ENCODE measurements around the gene SRL. TPM values are rescaled to one million over a fixed set of nuclear protein-coding genes. Genes with fewer than 3 reads are reported as not detected.

SRL gene
- polyA plus RNA-seq, 1 of the 3 experiments (the other 2 are of a cell fraction) = not detected

- 96% methylated on average over 5 of the region's 5 CpGs for WGBS (ENCODE audit: low lambda C conversion rate)
- Histone ChIP-seq H3F3A (replicated peaks; ENCODE audit: insufficient read depth) (no peaks in the 10 kb centered on the region), H3K9me2 (no peaks in the 10 kb centered on the region), H3K4me3 (ENCODE audit: low read depth in 2 of 2, low read length in 1 of 2) (no peak overlapping the region), H3K9ac (no peak overlapping the region), H3K36me3 (replicated peaks in 1 of 2; ENCODE audit: control insufficient read depth in 1 of 2, insufficient read depth in 2 of 2, low read length in 1 of 2) (no peaks in the 10 kb centered on the region), H3K4me1 (ENCODE audit: control insufficient read depth in 1 of 2, insufficient read depth in 2 of 2, low read depth in 1 of 2, low read length in 1 of 2) (peaks cover 8 to 10% of the 10 kb centered on the region in 2 experiments; a peak in 2 of 4 replicates), H3K79me2 (ENCODE audit: insufficient read depth) (no peaks in the 10 kb centered on the region), H3K27ac (ENCODE audit: low read depth in 2 of 2, low read length in 1 of 2) (no peak overlapping the region), H3K27me3 (ENCODE audit: insufficient read depth) (no peaks in the 10 kb centered on the region), H2AFZ (ENCODE audit: low read depth) (no peak overlapping the region), H3K9me3 (no peaks in the 10 kb centered on the region), H4K20me1 (ENCODE audit: insufficient read depth) (no peaks in the 10 kb centered on the region), H3K4me2 (no peak overlapping the region)
- DNase-seq = no peak
- POLR2A ChIA-PET = no interaction called here
- no peak for TF ChIP-seq ELF1 (IDR thresholded peaks at IDR 0.05)
- CTCF ChIA-PET = interaction anchor here (1.6 to 2.1 kb wide), 2 partner anchors 17 to 37 kb away, joined by 6 read pairs; no protein-coding TSS in a partner anchor
These were observed 25.3 kb downstream of the SRL start for GRCh38 chr16:4216596-4216995.

GRCh38 chr16:4215106-4215505 lies 26.8 kb downstream of the SRL start:
- no peaks in the 10 kb centered on the region for H3F3A ChIP-seq (replicated peaks; ENCODE audit: insufficient read depth)
- no peak for TF ChIP-seq RCOR1 (IDR thresholded peaks at IDR 0.05; ENCODE audit: low read length)
- no peak for TF ChIP-seq GATA2 (CRISPR knock-in tag; IDR thresholded peaks at IDR 0.05)
- TF ChIP-seq POLR2AphosphoS5 (IDR thresholded peaks at IDR 0.05; ENCODE audit: low read depth, low read length) = no peak
- no peak for TF ChIP-seq EP300 (IDR thresholded peaks at IDR 0.05; ENCODE audit: borderline replicate concordance in 1 of 2, low read depth in 1 of 2, low read length in 1 of 2)
- no peak for TF ChIP-seq IRF3 (IDR thresholded peaks at IDR 0.05; ENCODE audit: low read depth, low read length)
- TF ChIP-seq TAF1 (IDR thresholded peaks at IDR 0.05; ENCODE audit: borderline replicate concordance, low read depth, low read length) = no peak
- TF ChIP-seq RFX5 (IDR thresholded peaks at IDR 0.05; ENCODE audit: low read length) = no peak
- POLR2A ChIA-PET = no interaction called here
- 92% methylated on average over 2 of the region's 2 CpGs for WGBS (ENCODE audit: low lambda C conversion rate)
- no peaks in the 10 kb centered on the region for H3K27me3 ChIP-seq (ENCODE audit: insufficient read depth)
- H3K9me3 ChIP-seq = no peaks in the 10 kb centered on the region
- no peak overlapping the region for H3K9ac ChIP-seq
- H3K4me3 ChIP-seq (ENCODE audit: low read depth in 2 of 2, low read length in 1 of 2) = no peak overlapping the region
- H3K27ac ChIP-seq (ENCODE audit: low read depth in 2 of 2, low read length in 1 of 2) = no peak overlapping the region
- H4K20me1 ChIP-seq (ENCODE audit: insufficient read depth) = no peaks in the 10 kb centered on the region
- no peaks in the 10 kb centered on the region for H3K36me3 ChIP-seq (replicated peaks in 1 of 2; ENCODE audit: control insufficient read depth in 1 of 2, insufficient read depth in 2 of 2, low read length in 1 of 2)
- H3K79me2 ChIP-seq (ENCODE audit: insufficient read depth) = no peaks in the 10 kb centered on the region
- no peak for DNase-seq
- no peak overlapping the region for H3K4me2 ChIP-seq
- H3K9me2 ChIP-seq = no peaks in the 10 kb centered on the region
- CTCF ChIA-PET = interaction anchor here (2.1 kb wide), 1 partner anchor 15 kb away, joined by 6 read pairs; no protein-coding TSS in a partner anchor
- no peak overlapping the region for H2AFZ ChIP-seq (ENCODE audit: low read depth)
- H3K4me1 ChIP-seq (ENCODE audit: control insufficient read depth in 1 of 2, insufficient read depth in 2 of 2, low read depth in 1 of 2, low read length in 1 of 2) = peaks cover 8 to 10% of the 10 kb centered on the region in 2 experiments; a peak in 2 of 4 replicates

- Histone ChIP-seq H3K9me2 (no peaks in the 10 kb centered on the region), H3K4me1 (ENCODE audit: control insufficient read depth in 1 of 2, insufficient read depth in 2 of 2, low read depth in 1 of 2, low read length in 1 of 2) (peaks cover 8 to 10% of the 10 kb centered on the region in 2 experiments; a peak in 2 of 4 replicates), H3K36me3 (replicated peaks in 1 of 2; ENCODE audit: control insufficient read depth in 1 of 2, insufficient read depth in 2 of 2, low read length in 1 of 2) (no peaks in the 10 kb centered on the region), H2AFZ (ENCODE audit: low read depth) (peak overlapping the region; percentile 56; the same call in 1 of the 2 replicates), H3K9me3 (no peaks in the 10 kb centered on the region), H3K9ac (no peak overlapping the region), H3K4me2 (peak overlapping the region; percentile 51; the same call in 1 of the 2 replicates), H3F3A (replicated peaks; ENCODE audit: insufficient read depth) (no peaks in the 10 kb centered on the region), H4K20me1 (ENCODE audit: insufficient read depth) (no peaks in the 10 kb centered on the region), H3K79me2 (ENCODE audit: insufficient read depth) (no peaks in the 10 kb centered on the region), H3K4me3 (ENCODE audit: low read depth in 2 of 2, low read length in 1 of 2) (no peak overlapping the region), H3K27ac (ENCODE audit: low read depth in 2 of 2, low read length in 1 of 2) (peak overlapping the region in 1 of 2 experiments; percentile 13; a peak in 1 of 4 replicates), H3K27me3 (ENCODE audit: insufficient read depth) (no peaks in the 10 kb centered on the region)
- DNase-seq = no peak
- CTCF ChIA-PET = interaction anchor here (0.9 to 1.6 kb wide), 3 partner anchors 14 to 40 kb away, joined by 3 to 8 read pairs (median 5); no protein-coding TSS in a partner anchor
- POLR2A ChIA-PET = no interaction called here
- WGBS (ENCODE audit: low lambda C conversion rate) = 42% methylated on average over 7 of the region's 7 CpGs
- TF ChIP-seq ZBTB33 (IDR thresholded peaks at IDR 0.05; ENCODE audit: borderline replicate concordance, low read depth) (no peak), CTCF (IDR thresholded peaks at IDR 0.05) (no peak), SMC3 (IDR thresholded peaks at IDR 0.05; ENCODE audit: low read depth, low read length) (no peak), MEF2A (IDR thresholded peaks at IDR 0.05; ENCODE audit: borderline replicate concordance, low read depth) (no peak), RFX5 (IDR thresholded peaks at IDR 0.05; ENCODE audit: low read length) (no peak), FOXM1 (IDR thresholded peaks at IDR 0.05; ENCODE audit: low read depth) (no peak), JUND (IDR thresholded peaks at IDR 0.05) (peak; percentile 36; the same call in 1 of the 2 replicates), USF2 (IDR thresholded peaks at IDR 0.05; ENCODE audit: borderline replicate concordance, low read depth, low read length) (no peak), TEAD4 (IDR thresholded peaks at IDR 0.05; ENCODE audit: borderline replicate concordance, insufficient read depth) (peak; percentile 41; the same call in 1 of the 2 replicates), EP300 (IDR thresholded peaks at IDR 0.05; ENCODE audit: borderline replicate concordance in 1 of 2, low read depth in 1 of 2, low read length in 1 of 2) (no peak)
These were observed 27.7 kb downstream of the SRL start for GRCh38 chr16:4214215-4214621.
